ENCODE data around the gene CTDNEP1.

CTDNEP1 gene

GRCh38 chr17:7253082-7253481, 1.5 kb upstream of the CTDNEP1 start:
- H3K4me3 ChIP-seq (replicated peaks; ENCODE audit: low read depth, low read length) = peak overlapping the region; percentile 92
- DNase-seq (ENCODE audit: extremely low read depth, insufficient read length) = no peak
- H3K36me3 ChIP-seq (ENCODE audit: control insufficient read depth, insufficient read depth, low read length) = peaks cover 14% of the 10 kb centered on the region
- H3K27me3 ChIP-seq (replicated peaks; ENCODE audit: control insufficient read depth, insufficient read depth, low read length) = no peaks in the 10 kb centered on the region
- no peak for TF ChIP-seq CTCF (IDR thresholded peaks at IDR 0.05; ENCODE audit: insufficient read depth, low read length, poor library complexity, severe bottlenecking)

GRCh38 chr17:7252176-7253043, 876 bp upstream of the CTDNEP1 start, which contains the start of gene ELP5:
Gene ELP5 (plus strand): TSS chr17:7252215. CDS start chr17:7252551, 336 bp downstream.
- no peak for DNase-seq (ENCODE audit: extremely low read depth, insufficient read length)
- peak within 1 kb of the TSS; percentile 92 for H3K4me3 ChIP-seq (replicated peaks; ENCODE audit: low read depth, low read length)
- no peaks in the 10 kb centered on the region for H3K27me3 ChIP-seq (replicated peaks; ENCODE audit: control insufficient read depth, insufficient read depth, low read length)
- peaks cover 13% of the 10 kb centered on the region for H3K36me3 ChIP-seq (ENCODE audit: control insufficient read depth, insufficient read depth, low read length)
- TF ChIP-seq CTCF (IDR thresholded peaks at IDR 0.05; ENCODE audit: insufficient read depth, low read length, poor library complexity, severe bottlenecking) = peak; percentile 25

GRCh38 chr17:7250695-7251627, 573 bp downstream of the CTDNEP1 start:
- no peak for DNase-seq (ENCODE audit: extremely low read depth, insufficient read length)
- H3K4me3 ChIP-seq (replicated peaks; ENCODE audit: low read depth, low read length) = peak overlapping the region; percentile 92
- H3K36me3 ChIP-seq (ENCODE audit: control insufficient read depth, insufficient read depth, low read length) = peaks cover 10% of the 10 kb centered on the region
- H3K27me3 ChIP-seq (replicated peaks; ENCODE audit: control insufficient read depth, insufficient read depth, low read length) = no peaks in the 10 kb centered on the region
- no peak for TF ChIP-seq CTCF (IDR thresholded peaks at IDR 0.05; ENCODE audit: insufficient read depth, low read length, poor library complexity, severe bottlenecking)

- Histone ChIP-seq H3K27me3 (replicated peaks; ENCODE audit: control insufficient read depth, insufficient read depth, low read length) (no peaks in the 10 kb centered on the region), H3K4me3 (replicated peaks; ENCODE audit: low read depth, low read length) (peak overlapping the region; percentile 92), H3K36me3 (ENCODE audit: control insufficient read depth, insufficient read depth, low read length) (peaks cover 9% of the 10 kb centered on the region)
- DNase-seq (ENCODE audit: extremely low read depth, insufficient read length) = no peak
- no peak for TF ChIP-seq CTCF (IDR thresholded peaks at IDR 0.05; ENCODE audit: insufficient read depth, low read length, poor library complexity, severe bottlenecking)
Observed at GRCh38 chr17:7249830-7250229, 1.7 kb downstream of the CTDNEP1 start.

GRCh38 chr17:7249214-7249613, 2.3 kb downstream of the CTDNEP1 start:
- H3K36me3 ChIP-seq (ENCODE audit: control insufficient read depth, insufficient read depth, low read length) = peaks cover 5% of the 10 kb centered on the region; the same call in 1 of the 2 replicates
- no peak for DNase-seq (ENCODE audit: extremely low read depth, insufficient read length)
- no peaks in the 10 kb centered on the region for H3K27me3 ChIP-seq (replicated peaks; ENCODE audit: control insufficient read depth, insufficient read depth, low read length)
- no peak for TF ChIP-seq CTCF (IDR thresholded peaks at IDR 0.05; ENCODE audit: insufficient read depth, low read length, poor library complexity, severe bottlenecking)
- H3K4me3 ChIP-seq (replicated peaks; ENCODE audit: low read depth, low read length) = peak overlapping the region; percentile 92

Measured in GM06990 (cell line).